HCT116 (cell line): ENCODE measurements around the gene SLC41A1. TPM values are rescaled to one million over a fixed set of nuclear protein-coding genes. Genes with fewer than 3 reads are reported as not detected.

Source experiments
- ATAC-seq: fragments of 200-7000 bp; cut with Tn5 transposase; 2 replicates; pipeline ENCODE4 v1.9.1; 2020; ENCODE audit warnings: mild to moderate bottlenecking, moderate library complexity
- BruUV-seq: library from RNA; stranded (reverse); fragments of 400-500 nt; replicated peaks from 2 replicates; lab custom pipeline; 2021; lab: Mats Ljungman, UMichigan
- CTCF ChIA-PET: fragments of 300-600 bp; sonication (Branson Sonifier 250); formaldehyde crosslinking; loops from one replicate; lab custom pipeline; 2021; ENCODE audit warnings: antibody characterized with exemption; lab: Charles Lee
- POLR2A ChIA-PET: fragments of 300-600, 350-600 bp; sonication (Branson Sonifier 250); formaldehyde crosslinking; loops from one replicate; lab custom pipeline; 2021; ENCODE audit warnings: antibody characterized with exemption; lab: Charles Lee
- RAD21 ChIA-PET, 2 experiments: fragments of 300-600 bp; sonication (Branson Sonifier 250); formaldehyde crosslinking; loops; one replicate each; lab custom pipeline; 2023; ENCODE audit warnings: low total read pairs in 2 of 2; ENCODE audit not compliant: uncharacterized antibody in 2 of 2, unreplicated experiment in 2 of 2, low non-redundant PET in 1 of 2; lab: Charles Lee
- DNase-seq: peaks from one replicate; pipeline ENCODE4 v3.0.0-alpha.2; 2010; ENCODE audit warnings: low read depth, low spot score
- H2AFZ ChIP-seq: fragments of 200-600 bp; shearing (Covaris generic), sonication (generic); 2 replicates; pipeline ENCODE4 v1.6.1; 2017; ENCODE audit warnings: low read depth, mixed run types, mixed read lengths, antibody characterized with exemption, low read length; ENCODE audit not compliant: poor library complexity, severe bottlenecking
- H3K27ac ChIP-seq: 2 replicates; pipeline ENCODE4 v1.5.1; 2012; ENCODE audit warnings: low read depth, low read length
- H3K27me3 ChIP-seq: fragments of 200-600 bp; sonication (generic); 2 replicates; pipeline ENCODE4 v1.6.1; 2016; ENCODE audit warnings: mixed run types, low read length, mixed read lengths; ENCODE audit not compliant: insufficient read depth
- H3K36me3 ChIP-seq, 2 experiments: fragments of 200-500 bp in 1 of 2; fragments of 200-600 bp in 1 of 2; sonication (Bioruptor generic) in 1 of 2; sonication (generic) in 1 of 2; 2 replicates each; pipeline versions ENCODE4 v1.5.1 to v1.6.1; 2014 to 2016; ENCODE audit warnings: low read length in 2 of 2, inconsistent platforms in 1 of 2, mixed read lengths in 1 of 2, mixed run types in 1 of 2; ENCODE audit not compliant: insufficient read depth in 2 of 2, control insufficient read depth in 1 of 2
- H3K4me1 ChIP-seq, 2 experiments: fragments of 200-600 bp in 1 of 2; sonication (generic) in 1 of 2; 2 replicates each; pipeline versions ENCODE4 v1.5.1 to v1.6.1; 2012 to 2017; ENCODE audit warnings: low read length in 2 of 2, inconsistent platforms in 1 of 2, mild to moderate bottlenecking in 1 of 2, mixed read lengths in 1 of 2, mixed run types in 1 of 2, moderate library complexity in 1 of 2; ENCODE audit not compliant: insufficient read depth in 2 of 2, control insufficient read depth in 1 of 2
- H3K4me2 ChIP-seq: fragments of 200-600 bp; sonication (generic); 2 replicates; pipeline ENCODE4 v1.6.1; 2017; ENCODE audit warnings: mixed run types, low read length, mixed read lengths
- H3K4me3 ChIP-seq, 2 experiments: fragments of 200-600 bp in 1 of 2; sonication (generic) in 1 of 2; replicated peaks in 1 of 2; 2 replicates each; pipeline ENCODE4 v1.5.1; 2011 to 2016; ENCODE audit warnings: low read length in 2 of 2, control low read depth in 1 of 2, low read depth in 1 of 2, mild to moderate bottlenecking in 1 of 2, mixed read lengths in 1 of 2, mixed run types in 1 of 2
- H3K79me2 ChIP-seq: fragments of 200-600 bp; sonication (generic); 2 replicates; pipeline ENCODE4 v1.6.1; 2017; ENCODE audit warnings: mild to moderate bottlenecking, mixed run types, low read length, moderate library complexity, mixed read lengths; ENCODE audit not compliant: insufficient read depth
- H3K9ac ChIP-seq: fragments of 200-600 bp; sonication (generic); 2 replicates; pipeline ENCODE4 v1.6.1; 2016; ENCODE audit warnings: low read length, mixed read lengths
- H3K9me2 ChIP-seq: fragments of 200-600 bp; sonication (generic), shearing (Covaris generic); 2 replicates; pipeline ENCODE4 v1.6.1; 2017; ENCODE audit warnings: mixed run types, mild to moderate bottlenecking, moderate library complexity; ENCODE audit not compliant: insufficient read depth
- H3K9me3 ChIP-seq, 2 experiments: fragments of 200-500 bp in 1 of 2; fragments of 200-600 bp in 1 of 2; sonication (Bioruptor generic) in 1 of 2; sonication (generic) in 1 of 2; 2 replicates each; pipeline ENCODE4 v1.6.1; 2014 to 2017; ENCODE audit warnings: low read length in 2 of 2, mixed read lengths in 2 of 2, inconsistent platforms in 1 of 2, low read depth in 1 of 2, mild to moderate bottlenecking in 1 of 2, mixed run types in 1 of 2, moderate library complexity in 1 of 2; ENCODE audit not compliant: control insufficient read depth in 1 of 2, insufficient read depth in 1 of 2
- H4K20me1 ChIP-seq: fragments of 200-600 bp; sonication (generic), shearing (Covaris generic); 2 replicates; pipeline ENCODE4 v1.6.1; 2017; ENCODE audit warnings: mixed run types, mild to moderate bottlenecking, moderate library complexity; ENCODE audit not compliant: insufficient read depth
- CEBPB ChIP-seq: IDR thresholded peaks from 2 replicates; pipeline ENCODE4 v1.6.1; 2012; ENCODE audit warnings: low read depth
- ELF1 ChIP-seq: IDR thresholded peaks from 2 replicates; pipeline ENCODE4 v1.6.1; 2012; ENCODE audit warnings: low read depth, borderline replicate concordance
- EZH2phosphoT487 ChIP-seq: fragments of 200-600 bp; IDR thresholded peaks from 2 replicates; pipeline ENCODE4 v1.6.1; 2018; ENCODE audit warnings: antibody characterized with exemption, borderline replicate concordance
- FOSL1 ChIP-seq: IDR thresholded peaks from 2 replicates; pipeline ENCODE4 v1.6.1; 2012; ENCODE audit warnings: low read depth
- POLR2A ChIP-seq: IDR thresholded peaks from 2 replicates; pipeline ENCODE4 v1.7.0; 2011; ENCODE audit warnings: borderline replicate concordance; ENCODE audit not compliant: insufficient read depth, insufficient read length; ENCODE audit errors: extremely low read depth
- POLR2AphosphoS5 ChIP-seq: IDR thresholded peaks from 2 replicates; pipeline ENCODE4 v1.6.1; 2011; ENCODE audit warnings: mild to moderate bottlenecking, low read depth, low read length, moderate library complexity
- SIN3A ChIP-seq: IDR thresholded peaks from 2 replicates; pipeline ENCODE4 v1.6.1; 2012; ENCODE audit warnings: low read depth
- SRF ChIP-seq: IDR thresholded peaks from 2 replicates; pipeline ENCODE4 v1.6.1; 2012; ENCODE audit warnings: low read depth
- TCF7L2 ChIP-seq: IDR thresholded peaks from 2 replicates; pipeline ENCODE4 v1.7.0; 2011; ENCODE audit warnings: borderline replicate concordance, inconsistent platforms; ENCODE audit not compliant: insufficient read depth, insufficient read length; ENCODE audit errors: extremely low read depth
- intact Hi-C: fragments of 100-400 bp; cut with micrococcal nuclease; formaldehyde crosslinking; loops from 2 replicates; pipeline ENCODE4 v1.10.0; 2022
- total RNA-seq: library from RNA; stranded (reverse); gene quantifications from one replicate; pipeline ENCODE4 v1.2.1, GENCODE V29; 2021; ENCODE audit not compliant: unreplicated experiment
- TF ChIP-seq, protein P1 (sequence below): IDR thresholded peaks from 2 replicates; pipeline ENCODE4 v1.6.1; 2012; ENCODE audit warnings: low read depth
- TF ChIP-seq, protein P2 (sequence below), 3 experiments: fragments of 200-600 bp in 1 of 3; sonication (generic) in 1 of 3; IDR thresholded peaks in 2 of 3; conservative IDR thresholded peaks in 1 of 3; 2 replicates each; pipeline ENCODE4 v1.5.1; 2012 to 2017; ENCODE audit warnings: low read depth in 2 of 3, low read length in 2 of 3, antibody characterized with exemption in 1 of 3, borderline replicate concordance in 1 of 3, control low read depth in 1 of 3, mild to moderate bottlenecking in 1 of 3, mixed read lengths in 1 of 3, mixed run types in 1 of 3, moderate library complexity in 1 of 3; ENCODE audit not compliant: insufficient read depth in 1 of 3
- TF ChIP-seq, protein P3 (sequence below): IDR thresholded peaks from 2 replicates; pipeline ENCODE4 v1.6.1; 2011; ENCODE audit warnings: mild to moderate bottlenecking, low read length, moderate library complexity; ENCODE audit not compliant: insufficient replicate concordance; ENCODE audit errors: extremely low read depth
- TF ChIP-seq, protein P4 (sequence below): IDR thresholded peaks from 2 replicates; pipeline ENCODE4 v1.6.1; 2012

Gene SLC41A1
- total RNA-seq, 1 experiment from 2014 or later = 35.9 TPM

- TF ChIP-seq, protein P1, sequence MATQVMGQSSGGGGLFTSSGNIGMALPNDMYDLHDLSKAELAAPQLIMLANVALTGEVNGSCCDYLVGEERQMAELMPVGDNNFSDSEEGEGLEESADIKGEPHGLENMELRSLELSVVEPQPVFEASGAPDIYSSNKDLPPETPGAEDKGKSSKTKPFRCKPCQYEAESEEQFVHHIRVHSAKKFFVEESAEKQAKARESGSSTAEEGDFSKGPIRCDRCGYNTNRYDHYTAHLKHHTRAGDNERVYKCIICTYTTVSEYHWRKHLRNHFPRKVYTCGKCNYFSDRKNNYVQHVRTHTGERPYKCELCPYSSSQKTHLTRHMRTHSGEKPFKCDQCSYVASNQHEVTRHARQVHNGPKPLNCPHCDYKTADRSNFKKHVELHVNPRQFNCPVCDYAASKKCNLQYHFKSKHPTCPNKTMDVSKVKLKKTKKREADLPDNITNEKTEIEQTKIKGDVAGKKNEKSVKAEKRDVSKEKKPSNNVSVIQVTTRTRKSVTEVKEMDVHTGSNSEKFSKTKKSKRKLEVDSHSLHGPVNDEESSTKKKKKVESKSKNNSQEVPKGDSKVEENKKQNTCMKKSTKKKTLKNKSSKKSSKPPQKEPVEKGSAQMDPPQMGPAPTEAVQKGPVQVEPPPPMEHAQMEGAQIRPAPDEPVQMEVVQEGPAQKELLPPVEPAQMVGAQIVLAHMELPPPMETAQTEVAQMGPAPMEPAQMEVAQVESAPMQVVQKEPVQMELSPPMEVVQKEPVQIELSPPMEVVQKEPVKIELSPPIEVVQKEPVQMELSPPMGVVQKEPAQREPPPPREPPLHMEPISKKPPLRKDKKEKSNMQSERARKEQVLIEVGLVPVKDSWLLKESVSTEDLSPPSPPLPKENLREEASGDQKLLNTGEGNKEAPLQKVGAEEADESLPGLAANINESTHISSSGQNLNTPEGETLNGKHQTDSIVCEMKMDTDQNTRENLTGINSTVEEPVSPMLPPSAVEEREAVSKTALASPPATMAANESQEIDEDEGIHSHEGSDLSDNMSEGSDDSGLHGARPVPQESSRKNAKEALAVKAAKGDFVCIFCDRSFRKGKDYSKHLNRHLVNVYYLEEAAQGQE = no peak
Measured at GRCh38 chr1:205856433-205856832, 43.4 kb upstream of the SLC41A1 start (continued).

DNA sequence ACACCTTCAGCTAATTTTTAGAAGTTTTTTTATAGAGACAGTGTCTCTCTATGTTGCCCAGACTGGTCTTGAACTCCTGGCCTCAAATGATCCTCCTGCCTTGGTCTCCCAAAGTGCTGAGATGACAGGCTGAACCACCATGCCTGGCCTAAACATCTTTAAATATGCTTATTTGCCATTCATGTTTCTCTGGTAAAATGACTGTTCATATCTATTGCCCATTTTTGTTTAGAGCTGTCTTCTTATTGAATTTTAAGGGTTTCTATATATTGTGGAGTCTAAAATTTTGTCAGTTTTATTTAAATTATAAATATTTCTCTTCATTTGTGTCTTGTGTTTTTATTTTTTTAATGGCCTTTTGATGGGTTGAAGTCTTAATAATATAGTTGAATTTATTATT lies 40.0 kb upstream of the SLC41A1 start:
- no peak overlapping the region for H3K27ac ChIP-seq
- H4K20me1 ChIP-seq = no peaks in the 10 kb centered on the region
- H2AFZ ChIP-seq = no peak overlapping the region
- no peaks in the 10 kb centered on the region for H3K4me1 ChIP-seq
- no peaks in the 10 kb centered on the region for H3K9me2 ChIP-seq
- H3K4me2 ChIP-seq = no peak overlapping the region
- CTCF ChIA-PET = no interaction called here
- no peak for ATAC-seq
- H3K27me3 ChIP-seq = no peaks in the 10 kb centered on the region
- no peak for DNase-seq
- H3K9me3 ChIP-seq = no peaks in the 10 kb centered on the region
- BruUV-seq = no TSS peak
- RAD21 ChIA-PET = no interaction called here
- POLR2A ChIA-PET = no interaction called here
- no peaks in the 10 kb centered on the region for H3K79me2 ChIP-seq
- H3K4me3 ChIP-seq = no peak overlapping the region
- no peaks in the 10 kb centered on the region for H3K36me3 ChIP-seq
- intact Hi-C loops = no loop called here
- no peak overlapping the region for H3K9ac ChIP-seq
- TF ChIP-seq, protein P2, sequence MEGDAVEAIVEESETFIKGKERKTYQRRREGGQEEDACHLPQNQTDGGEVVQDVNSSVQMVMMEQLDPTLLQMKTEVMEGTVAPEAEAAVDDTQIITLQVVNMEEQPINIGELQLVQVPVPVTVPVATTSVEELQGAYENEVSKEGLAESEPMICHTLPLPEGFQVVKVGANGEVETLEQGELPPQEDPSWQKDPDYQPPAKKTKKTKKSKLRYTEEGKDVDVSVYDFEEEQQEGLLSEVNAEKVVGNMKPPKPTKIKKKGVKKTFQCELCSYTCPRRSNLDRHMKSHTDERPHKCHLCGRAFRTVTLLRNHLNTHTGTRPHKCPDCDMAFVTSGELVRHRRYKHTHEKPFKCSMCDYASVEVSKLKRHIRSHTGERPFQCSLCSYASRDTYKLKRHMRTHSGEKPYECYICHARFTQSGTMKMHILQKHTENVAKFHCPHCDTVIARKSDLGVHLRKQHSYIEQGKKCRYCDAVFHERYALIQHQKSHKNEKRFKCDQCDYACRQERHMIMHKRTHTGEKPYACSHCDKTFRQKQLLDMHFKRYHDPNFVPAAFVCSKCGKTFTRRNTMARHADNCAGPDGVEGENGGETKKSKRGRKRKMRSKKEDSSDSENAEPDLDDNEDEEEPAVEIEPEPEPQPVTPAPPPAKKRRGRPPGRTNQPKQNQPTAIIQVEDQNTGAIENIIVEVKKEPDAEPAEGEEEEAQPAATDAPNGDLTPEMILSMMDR (IDR thresholded peaks at IDR 0.05 in 2 of 3, conservative IDR thresholded peaks at IDR 0.05 in 1 of 3; ENCODE audit: borderline replicate concordance in 1 of 3, insufficient read depth in 1 of 3, low read depth in 2 of 3, low read length in 2 of 3) = no peak
- TF ChIP-seq ELF1 = no peak
- no peak for TF ChIP-seq FOSL1
- TF ChIP-seq SRF = no peak
- no peak for TF ChIP-seq TCF7L2
- TF ChIP-seq POLR2A = no peak
- TF ChIP-seq CEBPB = no peak
- TF ChIP-seq, protein P1 = no peak
- TF ChIP-seq POLR2AphosphoS5 = no peak
- TF ChIP-seq, protein P3, sequence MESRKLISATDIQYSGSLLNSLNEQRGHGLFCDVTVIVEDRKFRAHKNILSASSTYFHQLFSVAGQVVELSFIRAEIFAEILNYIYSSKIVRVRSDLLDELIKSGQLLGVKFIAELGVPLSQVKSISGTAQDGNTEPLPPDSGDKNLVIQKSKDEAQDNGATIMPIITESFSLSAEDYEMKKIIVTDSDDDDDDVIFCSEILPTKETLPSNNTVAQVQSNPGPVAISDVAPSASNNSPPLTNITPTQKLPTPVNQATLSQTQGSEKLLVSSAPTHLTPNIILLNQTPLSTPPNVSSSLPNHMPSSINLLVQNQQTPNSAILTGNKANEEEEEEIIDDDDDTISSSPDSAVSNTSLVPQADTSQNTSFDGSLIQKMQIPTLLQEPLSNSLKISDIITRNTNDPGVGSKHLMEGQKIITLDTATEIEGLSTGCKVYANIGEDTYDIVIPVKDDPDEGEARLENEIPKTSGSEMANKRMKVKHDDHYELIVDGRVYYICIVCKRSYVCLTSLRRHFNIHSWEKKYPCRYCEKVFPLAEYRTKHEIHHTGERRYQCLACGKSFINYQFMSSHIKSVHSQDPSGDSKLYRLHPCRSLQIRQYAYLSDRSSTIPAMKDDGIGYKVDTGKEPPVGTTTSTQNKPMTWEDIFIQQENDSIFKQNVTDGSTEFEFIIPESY = no peak
- TF ChIP-seq, protein P4, sequence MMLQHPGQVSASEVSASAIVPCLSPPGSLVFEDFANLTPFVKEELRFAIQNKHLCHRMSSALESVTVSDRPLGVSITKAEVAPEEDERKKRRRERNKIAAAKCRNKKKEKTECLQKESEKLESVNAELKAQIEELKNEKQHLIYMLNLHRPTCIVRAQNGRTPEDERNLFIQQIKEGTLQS = no peak
- no peak for TF ChIP-seq SIN3A
- no peak for TF ChIP-seq EZH2phosphoT487
